Gastrocnemius medialis (tissue), 4 donors: ENCODE data around the gene LILRB2.

ENCODE experiments used
- CTCF ChIP-seq, 5 experiments: fragments of 450-650 bp in 3 of 5; fragments of 200-600 bp in 2 of 5; sonication (generic) in 2 of 5; IDR thresholded peaks in 4 of 5; conservative IDR thresholded peaks in 1 of 5; 1 replicate in 4 of 5; 2 replicates in 1 of 5; pipeline ENCODE4 v1.5.1; 2016 to 2019; ENCODE audit warnings: antibody characterized with exemption in 5 of 5, mild to moderate bottlenecking in 3 of 5, moderate library complexity in 3 of 5
- POLR2A ChIP-seq, 2 donors: fragments of 450-650 bp; IDR thresholded peaks; one replicate each; pipeline ENCODE4 v1.6.1; 2017; ENCODE audit warnings: antibody characterized with exemption in 2 of 2, mild to moderate bottlenecking in 2 of 2, moderate library complexity in 2 of 2

DNA sequence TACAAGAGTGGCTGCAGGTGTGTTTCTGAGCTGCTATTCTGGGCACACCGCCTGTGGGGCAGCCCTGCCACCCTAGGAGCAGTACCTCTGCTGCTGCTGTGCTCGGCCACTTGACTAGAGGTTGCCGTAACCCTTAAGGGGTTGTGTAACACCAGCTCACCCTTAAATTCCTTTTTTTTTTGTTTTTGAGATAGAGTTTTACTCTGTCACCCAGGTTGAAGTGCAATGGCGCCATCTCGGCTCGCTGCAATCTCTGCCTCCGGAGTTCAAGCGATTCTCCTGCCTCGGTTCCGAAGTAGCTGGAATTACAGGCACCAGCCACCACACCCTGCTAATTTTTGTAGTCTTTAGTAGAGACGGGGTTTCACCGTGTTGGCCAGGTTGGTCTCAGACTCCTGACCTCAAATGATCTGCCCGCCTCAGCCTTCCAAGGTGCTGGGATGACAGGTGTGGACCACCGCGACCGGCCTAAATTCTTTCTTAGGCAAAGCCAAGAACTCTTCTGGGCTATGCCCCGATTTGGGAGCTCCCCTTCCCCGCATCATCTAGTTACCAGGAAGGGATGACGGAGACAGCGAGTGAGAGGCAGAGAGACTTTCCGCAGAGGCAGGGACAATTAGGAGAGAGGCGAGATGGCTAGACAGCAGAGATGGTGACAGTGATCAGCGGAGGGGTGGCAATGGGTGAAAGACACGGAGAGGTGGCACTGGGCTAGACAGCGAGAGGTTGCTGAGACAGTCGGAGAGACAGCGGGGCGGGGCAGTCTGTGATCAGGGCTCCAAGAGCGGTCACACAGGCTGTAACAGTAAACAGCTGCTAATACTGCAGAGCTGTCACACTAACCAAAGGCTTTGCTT is 36.4 kb upstream of the LILRB2 start:
- TF ChIP-seq CTCF (IDR thresholded peaks at IDR 0.05 in 4 of 5, conservative IDR thresholded peaks at IDR 0.05 in 1 of 5), result no peak
- no peak for TF ChIP-seq POLR2A (IDR thresholded peaks at IDR 0.05)
